SK-N-SH treated with all-trans-retinoic acid at 6 μM for 48 hours (cell line): ENCODE results near the gene SLC35E1.

Experiments used
- ATAC-seq: fragments of 200-7000 bp; cut with Tn5 transposase; 3 replicates; pipeline ENCODE4 v1.9.1; 2020; ENCODE audit warnings: mild to moderate bottlenecking, moderate library complexity
- ARNTL ChIP-seq: fragments of 450-650 bp; formaldehyde crosslinking; IDR thresholded peaks from 2 replicates; pipeline ENCODE4 v1.5.0; 2020; ENCODE audit warnings: low read depth, mild to moderate bottlenecking, moderate library complexity, borderline replicate concordance
- BACH2 ChIP-seq: fragments of 250-450 bp; sonication (Bioruptor Pico); IDR thresholded peaks from 2 replicates; pipeline ENCODE4 v1.9.0; 2021; ENCODE audit warnings: mild to moderate bottlenecking, borderline replicate concordance
- CSDC2 ChIP-seq: fragments of 250-450 bp; sonication (Bioruptor Pico); IDR thresholded peaks from 2 replicates; pipeline ENCODE4 v1.5.0; 2020; ENCODE audit warnings: mild to moderate bottlenecking, moderate library complexity
- CSRNP3 ChIP-seq: fragments of 250-450 bp; sonication (Bioruptor Pico); IDR thresholded peaks from 2 replicates; pipeline ENCODE4 v1.5.1; 2021; ENCODE audit warnings: mild to moderate bottlenecking, moderate library complexity
- ESRRG ChIP-seq: fragments of 250-450 bp; sonication (Bioruptor Pico); IDR thresholded peaks from 2 replicates; pipeline ENCODE4 v1.6.1; 2021; ENCODE audit warnings: mild to moderate bottlenecking
- GLIS3 ChIP-seq: fragments of 250-450 bp; sonication (Bioruptor Pico); IDR thresholded peaks from 2 replicates; pipeline ENCODE4 v1.5.0; 2020; ENCODE audit warnings: mild to moderate bottlenecking, moderate library complexity
- PPARA ChIP-seq: fragments of 250-450 bp; sonication (Bioruptor Pico); IDR thresholded peaks from 2 replicates; pipeline ENCODE4 v1.5.0; 2020; ENCODE audit warnings: mild to moderate bottlenecking, borderline replicate concordance
- RARB ChIP-seq: fragments of 250-450 bp; sonication (Bioruptor Pico); IDR thresholded peaks from 2 replicates; pipeline ENCODE4 v1.8.0; 2021; ENCODE audit warnings: mild to moderate bottlenecking, moderate library complexity
- SNAI2 ChIP-seq: fragments of 250-450 bp; sonication (Bioruptor Pico); IDR thresholded peaks from 2 replicates; pipeline ENCODE4 v1.5.0; 2020; ENCODE audit warnings: mild to moderate bottlenecking, moderate library complexity
- TCF4 ChIP-seq: fragments of 250-450 bp; sonication (Bioruptor Pico); IDR thresholded peaks from 2 replicates; pipeline ENCODE4 v1.8.0; 2021; ENCODE audit warnings: mild to moderate bottlenecking, moderate library complexity, borderline replicate concordance
- ZC3H10 ChIP-seq: fragments of 250-450 bp; sonication (Bioruptor Pico); IDR thresholded peaks from 2 replicates; pipeline ENCODE4 v1.5.1; 2021; ENCODE audit warnings: mild to moderate bottlenecking, moderate library complexity
- ZFP3 ChIP-seq: fragments of 250-450 bp; sonication (Bioruptor Pico); IDR thresholded peaks from 2 replicates; pipeline ENCODE4 v1.5.0; 2020; ENCODE audit warnings: mild to moderate bottlenecking, moderate library complexity
- ZFP30 ChIP-seq: fragments of 450-650 bp; formaldehyde crosslinking; IDR thresholded peaks from 2 replicates; pipeline ENCODE4 v1.5.0; 2022; ENCODE audit warnings: mild to moderate bottlenecking, moderate library complexity
- ZNF565 ChIP-seq: fragments of 450-650 bp; formaldehyde crosslinking; conservative IDR thresholded peaks from 2 replicates; pipeline ENCODE4 v1.5.0; 2020; ENCODE audit warnings: low read depth, mild to moderate bottlenecking, moderate library complexity
- ZNF70 ChIP-seq: fragments of 450-650 bp; formaldehyde crosslinking; IDR thresholded peaks from 2 replicates; pipeline ENCODE4 v1.5.0; 2020; ENCODE audit warnings: mild to moderate bottlenecking, moderate library complexity
- ZNF8 ChIP-seq: fragments of 450-650 bp; formaldehyde crosslinking; IDR thresholded peaks from 2 replicates; pipeline ENCODE4 v1.5.0; 2020; ENCODE audit warnings: mild to moderate bottlenecking, moderate library complexity
- TF ChIP-seq, protein P1 (sequence below): fragments of 250-450 bp; sonication (Bioruptor Pico); IDR thresholded peaks from 2 replicates; pipeline ENCODE4 v1.5.1; 2020; ENCODE audit warnings: low read depth, mild to moderate bottlenecking, moderate library complexity
- TF ChIP-seq, protein P2 (sequence below): fragments of 250-450 bp; sonication (Bioruptor Pico); IDR thresholded peaks from 2 replicates; pipeline ENCODE4 v1.8.0; 2020; ENCODE audit warnings: mild to moderate bottlenecking, moderate library complexity, borderline replicate concordance

The SLC35E1 gene

GRCh38 chr19:16605115-16605514 is 32.9 kb upstream of the SLC35E1 start:
- ATAC-seq: no peak
- TF ChIP-seq, protein P1, sequence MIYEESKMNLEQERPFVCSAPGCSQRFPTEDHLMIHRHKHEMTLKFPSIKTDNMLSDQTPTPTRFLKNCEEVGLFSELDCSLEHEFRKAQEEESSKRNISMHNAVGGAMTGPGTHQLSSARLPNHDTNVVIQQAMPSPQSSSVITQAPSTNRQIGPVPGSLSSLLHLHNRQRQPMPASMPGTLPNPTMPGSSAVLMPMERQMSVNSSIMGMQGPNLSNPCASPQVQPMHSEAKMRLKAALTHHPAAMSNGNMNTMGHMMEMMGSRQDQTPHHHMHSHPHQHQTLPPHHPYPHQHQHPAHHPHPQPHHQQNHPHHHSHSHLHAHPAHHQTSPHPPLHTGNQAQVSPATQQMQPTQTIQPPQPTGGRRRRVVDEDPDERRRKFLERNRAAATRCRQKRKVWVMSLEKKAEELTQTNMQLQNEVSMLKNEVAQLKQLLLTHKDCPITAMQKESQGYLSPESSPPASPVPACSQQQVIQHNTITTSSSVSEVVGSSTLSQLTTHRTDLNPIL (CRISPR knock-in tag): no peak
- no peak for TF ChIP-seq ZNF565 (CRISPR knock-in tag)
- TF ChIP-seq GLIS3 (CRISPR knock-in tag): no peak
- TF ChIP-seq SNAI2 (CRISPR knock-in tag): no peak
- no peak for TF ChIP-seq CSDC2 (CRISPR knock-in tag)
- no peak for TF ChIP-seq ZFP30 (CRISPR knock-in tag)
- no peak for TF ChIP-seq TCF4 (CRISPR knock-in tag)
- no peak for TF ChIP-seq ZNF8 (CRISPR knock-in tag)
- TF ChIP-seq, all 23 proteins: peak for 0

- TF ChIP-seq ARNTL (no peak), ZNF8 (CRISPR knock-in tag) (no peak), PPARA (no peak), CSDC2 (CRISPR knock-in tag) (no peak)
- TF ChIP-seq, protein P1 (CRISPR knock-in tag): no peak
Measured at GRCh38 chr19:16604615-16605014, 32.4 kb upstream of the SLC35E1 start.

DNA sequence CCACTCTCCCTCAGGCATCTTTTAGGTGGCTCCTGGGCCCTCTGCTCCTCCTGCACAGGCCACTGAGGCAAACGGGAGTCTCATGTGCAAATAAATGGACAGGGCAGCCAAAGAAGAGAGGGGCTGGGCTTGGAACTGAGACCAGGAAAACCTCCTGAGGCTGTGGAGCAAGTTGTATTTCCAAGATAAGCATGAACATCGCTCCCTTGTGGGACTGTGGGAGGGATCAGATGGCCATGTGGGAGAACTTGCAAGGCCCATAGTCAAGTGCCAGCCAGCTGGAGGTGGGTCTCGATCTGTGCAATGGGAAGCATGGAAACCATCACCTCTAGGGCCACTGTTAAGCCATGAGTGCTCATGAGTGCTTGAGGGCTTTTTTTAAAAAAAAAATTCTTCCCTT is 30.9 kb upstream of the SLC35E1 start:
- TF ChIP-seq, protein P1 (CRISPR knock-in tag): no peak
- no peak for TF ChIP-seq SNAI2 (CRISPR knock-in tag)
- no peak for TF ChIP-seq RARB (CRISPR knock-in tag)
- TF ChIP-seq BACH2 (CRISPR knock-in tag): no peak
- TF ChIP-seq GLIS3 (CRISPR knock-in tag): no peak
- no peak for TF ChIP-seq ZNF8 (CRISPR knock-in tag)
- TF ChIP-seq ZC3H10 (CRISPR knock-in tag): no peak
- TF ChIP-seq PPARA: no peak
- TF ChIP-seq ZFP30 (CRISPR knock-in tag): no peak
- TF ChIP-seq CSRNP3 (CRISPR knock-in tag): no peak
- TF ChIP-seq ARNTL: no peak
- TF ChIP-seq ZFP3 (CRISPR knock-in tag): no peak
- TF ChIP-seq, all 23 proteins: peak for 0
- ATAC-seq: no peak

More at GRCh38 chr19:16604615-16605014, 32.4 kb upstream of the SLC35E1 start:
- no peak for ATAC-seq

- ATAC-seq: no peak
- no peak for TF ChIP-seq BACH2 (CRISPR knock-in tag)
- TF ChIP-seq, protein P1 (CRISPR knock-in tag): no peak
- no peak for TF ChIP-seq ZNF70 (CRISPR knock-in tag)
- no peak for TF ChIP-seq CSDC2 (CRISPR knock-in tag)
- no peak for TF ChIP-seq ESRRG (CRISPR knock-in tag)
- no peak for TF ChIP-seq ZFP3 (CRISPR knock-in tag)
- no peak for TF ChIP-seq TCF4 (CRISPR knock-in tag)
- no peak for TF ChIP-seq ZFP30 (CRISPR knock-in tag)
- no peak for TF ChIP-seq PPARA
- TF ChIP-seq, protein P2, sequence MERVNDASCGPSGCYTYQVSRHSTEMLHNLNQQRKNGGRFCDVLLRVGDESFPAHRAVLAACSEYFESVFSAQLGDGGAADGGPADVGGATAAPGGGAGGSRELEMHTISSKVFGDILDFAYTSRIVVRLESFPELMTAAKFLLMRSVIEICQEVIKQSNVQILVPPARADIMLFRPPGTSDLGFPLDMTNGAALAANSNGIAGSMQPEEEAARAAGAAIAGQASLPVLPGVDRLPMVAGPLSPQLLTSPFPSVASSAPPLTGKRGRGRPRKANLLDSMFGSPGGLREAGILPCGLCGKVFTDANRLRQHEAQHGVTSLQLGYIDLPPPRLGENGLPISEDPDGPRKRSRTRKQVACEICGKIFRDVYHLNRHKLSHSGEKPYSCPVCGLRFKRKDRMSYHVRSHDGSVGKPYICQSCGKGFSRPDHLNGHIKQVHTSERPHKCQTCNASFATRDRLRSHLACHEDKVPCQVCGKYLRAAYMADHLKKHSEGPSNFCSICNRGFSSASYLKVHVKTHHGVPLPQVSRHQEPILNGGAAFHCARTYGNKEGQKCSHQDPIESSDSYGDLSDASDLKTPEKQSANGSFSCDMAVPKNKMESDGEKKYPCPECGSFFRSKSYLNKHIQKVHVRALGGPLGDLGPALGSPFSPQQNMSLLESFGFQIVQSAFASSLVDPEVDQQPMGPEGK: no peak
Measured at GRCh38 chr19:16601378-16602052, 29.3 kb upstream of the SLC35E1 start.
